Adrenal gland (tissue), 5 donors: ENCODE measurements around the gene ZNF487.

Experiments
- POLR2A ChIP-seq, 2 donors: fragments of 450-650 bp; IDR thresholded peaks; one replicate each; pipeline ENCODE4 v1.6.1; 2017; ENCODE audit warnings: antibody characterized with exemption in 2 of 2, mild to moderate bottlenecking in 2 of 2, moderate library complexity in 1 of 2
- TF ChIP-seq, protein P1 (sequence below), 6 experiments: fragments of 450-650 bp in 4 of 6; fragments of 200-600 bp in 2 of 6; sonication (generic) in 1 of 6; IDR thresholded peaks; 1 replicate in 5 of 6; 2 replicates in 1 of 6; pipeline versions ENCODE4 v1.5.1 to v1.8.0; 2016 to 2021; ENCODE audit warnings: antibody characterized with exemption in 6 of 6, mild to moderate bottlenecking in 2 of 6, moderate library complexity in 1 of 6
- donor health status: DM: no; HTN: no; CAD: no.

GRCh38 chr10:43407576-43408330 lies 29.2 kb upstream of the ZNF487 start:
- TF ChIP-seq, protein P1, sequence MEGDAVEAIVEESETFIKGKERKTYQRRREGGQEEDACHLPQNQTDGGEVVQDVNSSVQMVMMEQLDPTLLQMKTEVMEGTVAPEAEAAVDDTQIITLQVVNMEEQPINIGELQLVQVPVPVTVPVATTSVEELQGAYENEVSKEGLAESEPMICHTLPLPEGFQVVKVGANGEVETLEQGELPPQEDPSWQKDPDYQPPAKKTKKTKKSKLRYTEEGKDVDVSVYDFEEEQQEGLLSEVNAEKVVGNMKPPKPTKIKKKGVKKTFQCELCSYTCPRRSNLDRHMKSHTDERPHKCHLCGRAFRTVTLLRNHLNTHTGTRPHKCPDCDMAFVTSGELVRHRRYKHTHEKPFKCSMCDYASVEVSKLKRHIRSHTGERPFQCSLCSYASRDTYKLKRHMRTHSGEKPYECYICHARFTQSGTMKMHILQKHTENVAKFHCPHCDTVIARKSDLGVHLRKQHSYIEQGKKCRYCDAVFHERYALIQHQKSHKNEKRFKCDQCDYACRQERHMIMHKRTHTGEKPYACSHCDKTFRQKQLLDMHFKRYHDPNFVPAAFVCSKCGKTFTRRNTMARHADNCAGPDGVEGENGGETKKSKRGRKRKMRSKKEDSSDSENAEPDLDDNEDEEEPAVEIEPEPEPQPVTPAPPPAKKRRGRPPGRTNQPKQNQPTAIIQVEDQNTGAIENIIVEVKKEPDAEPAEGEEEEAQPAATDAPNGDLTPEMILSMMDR (IDR thresholded peaks at IDR 0.05) = peak in 5 of 6 experiments; percentile 36 to 58 (median 47)
- peak; percentile 42 to 70 for TF ChIP-seq POLR2A (IDR thresholded peaks at IDR 0.05)
